Measurements from ENCODE around the gene CCT3. TPM values are rescaled to one million over a fixed set of nuclear protein-coding genes. Genes with fewer than 3 reads are reported as not detected.

CCT3 gene
- total RNA-seq, 2 experiments from 2014 or later: 297 to 406 TPM

DNA sequence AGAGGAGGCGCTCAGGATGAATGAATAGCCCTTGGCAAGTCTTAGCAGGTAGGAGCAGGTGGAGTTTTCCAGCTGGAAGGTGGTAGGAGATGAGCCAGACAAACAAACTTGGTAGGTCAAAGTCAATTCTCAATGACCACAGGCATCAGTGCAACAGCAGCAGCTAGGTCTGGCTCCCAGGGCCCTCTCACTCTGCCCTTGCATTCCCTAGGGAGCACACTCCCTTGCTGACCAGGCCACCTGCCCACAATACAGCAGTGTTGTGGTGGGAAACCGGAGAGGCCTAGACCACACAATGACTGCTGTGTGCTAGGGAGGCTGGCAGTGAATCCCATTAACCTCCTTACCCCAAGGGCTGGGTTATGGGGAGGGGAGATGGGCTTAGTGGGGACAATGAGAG lies 77.2 kb downstream of the CCT3 start:
- ChIA-PET POLR2A (no interaction called here), CTCF (interaction anchor here (0.7 to 1.1 kb wide), 2 partner anchors 10 to 38 kb away, joined by 3 to 5 read pairs; partner anchors contain the start of gene VHLL)
- Mint-ChIP-seq H3K4me3 (no peak overlapping the region), H3K4me1 (peaks cover 9% of the 10 kb centered on the region), H3K36me3 (ENCODE audit: low read depth) (peaks cover 78% of the 10 kb centered on the region), H3K27me3 (no peaks in the 10 kb centered on the region), H3K9me3 (ENCODE audit: low read depth) (no peaks in the 10 kb centered on the region), H3K27ac (no peak overlapping the region)
- no peak for DNase-seq
- no peak for ATAC-seq
- intact Hi-C loops (cut with DNase I, micrococcal nuclease): loop anchor here in 1 of 2 experiments (2.0 kb wide), 1 partner anchor 18 kb away; the partner anchor contains the start of gene BGLAP

GRCh38 chr1:156259805-156260204 lies 78.3 kb downstream of the CCT3 start:
- intact Hi-C loops (cut with DNase I, micrococcal nuclease): loop anchor here in 1 of 2 experiments (2.0 kb wide), 1 partner anchor 17 kb away; the partner anchor contains the start of gene BGLAP
- Mint-ChIP-seq H3K9me3 (ENCODE audit: low read depth) (no peaks in the 10 kb centered on the region), H3K4me1 (peaks cover 9% of the 10 kb centered on the region), H3K27ac (no peak overlapping the region), H3K36me3 (ENCODE audit: low read depth) (peaks cover 69% of the 10 kb centered on the region), H3K27me3 (no peaks in the 10 kb centered on the region), H3K4me3 (no peak overlapping the region)
- no peak for ATAC-seq
- DNase-seq: no peak
- POLR2A ChIA-PET: no interaction called here
- CTCF ChIA-PET: interaction anchor here (0.7 to 1.3 kb wide), 4 partner anchors 11 to 192 kb away, joined by 3 to 7 read pairs (median 4); no protein-coding TSS in a partner anchor

Other genes with a start within 250 kb of the CCT3 start
- gene LMNA, start 223.6 kb downstream of the CCT3 start, total RNA-seq: 100 to 1,000 TPM; 184 to 218 TPM
- 10 to 100 TPM; 53.3 to 64.5 TPM for gene SEMA4A, start 184.7 kb downstream of the CCT3 start, total RNA-seq
- gene SLC25A44, start 144.2 kb downstream of the CCT3 start, total RNA-seq: 10 to 100 TPM; 42.4 to 51.9 TPM
- gene PMF1, start 125.3 kb downstream of the CCT3 start, total RNA-seq: 100 to 1,000 TPM; 108 to 117 TPM
- 1 to 10 TPM; 2.1 to 2.4 TPM for gene BGLAP, start 96.1 kb downstream of the CCT3 start, total RNA-seq
- 1 to 10 TPM; 4.7 to 5.7 TPM for gene PAQR6, start 90.2 kb downstream of the CCT3 start, total RNA-seq
- 10 to 100 TPM; 61.7 to 64.6 TPM for gene SMG5, start 55.5 kb downstream of the CCT3 start, total RNA-seq
- 10 to 100 TPM; 10.2 to 10.5 TPM for gene TMEM79, start 54.0 kb downstream of the CCT3 start, total RNA-seq
- 10 to 100 TPM; 10.8 to 12.1 TPM for gene GLMP, start 42.6 kb downstream of the CCT3 start, total RNA-seq
- gene VHLL, start 39.0 kb downstream of the CCT3 start, total RNA-seq: under 1 TPM in 1 of 2 experiments, not detected in 1; 0.28 TPM
- gene TSACC, start 234 bp upstream of the CCT3 start, total RNA-seq: under 1 TPM; 0.25 to 0.83 TPM
- not detected for gene RHBG, start 30.9 kb upstream of the CCT3 start, total RNA-seq
- gene MEF2D, start 162.5 kb upstream of the CCT3 start, total RNA-seq: 10 to 100 TPM; 32.1 to 33.6 TPM
- gene IQGAP3, start 234.3 kb upstream of the CCT3 start, total RNA-seq: 10 to 100 TPM; 14.9 to 16.0 TPM
- 1 to 10 TPM; 7.3 to 9.1 TPM for gene TTC24, start 241.4 kb upstream of the CCT3 start, total RNA-seq